ENCODE results near the gene FBXO48.

DNA sequence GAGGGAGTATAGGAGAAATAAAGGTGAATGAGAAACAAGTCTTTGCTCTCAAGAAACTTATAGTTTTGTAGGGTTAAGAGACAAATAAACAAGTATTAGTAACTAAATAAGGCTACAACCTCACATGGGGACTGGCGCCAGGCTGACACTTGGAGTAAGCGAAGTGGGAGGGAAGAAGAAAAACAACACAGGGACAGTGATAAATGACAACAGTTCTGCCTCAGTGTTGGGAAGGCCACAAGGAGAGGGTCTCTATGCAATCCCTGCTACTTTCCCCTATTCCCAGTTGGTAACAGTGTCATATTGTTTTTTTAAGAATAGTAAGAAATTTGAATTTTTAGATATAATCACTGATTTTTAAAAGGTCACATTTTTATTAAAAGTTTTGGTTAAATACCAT lies 4.3 kb upstream of the FBXO48 start:
- TF ChIP-seq, protein P1, sequence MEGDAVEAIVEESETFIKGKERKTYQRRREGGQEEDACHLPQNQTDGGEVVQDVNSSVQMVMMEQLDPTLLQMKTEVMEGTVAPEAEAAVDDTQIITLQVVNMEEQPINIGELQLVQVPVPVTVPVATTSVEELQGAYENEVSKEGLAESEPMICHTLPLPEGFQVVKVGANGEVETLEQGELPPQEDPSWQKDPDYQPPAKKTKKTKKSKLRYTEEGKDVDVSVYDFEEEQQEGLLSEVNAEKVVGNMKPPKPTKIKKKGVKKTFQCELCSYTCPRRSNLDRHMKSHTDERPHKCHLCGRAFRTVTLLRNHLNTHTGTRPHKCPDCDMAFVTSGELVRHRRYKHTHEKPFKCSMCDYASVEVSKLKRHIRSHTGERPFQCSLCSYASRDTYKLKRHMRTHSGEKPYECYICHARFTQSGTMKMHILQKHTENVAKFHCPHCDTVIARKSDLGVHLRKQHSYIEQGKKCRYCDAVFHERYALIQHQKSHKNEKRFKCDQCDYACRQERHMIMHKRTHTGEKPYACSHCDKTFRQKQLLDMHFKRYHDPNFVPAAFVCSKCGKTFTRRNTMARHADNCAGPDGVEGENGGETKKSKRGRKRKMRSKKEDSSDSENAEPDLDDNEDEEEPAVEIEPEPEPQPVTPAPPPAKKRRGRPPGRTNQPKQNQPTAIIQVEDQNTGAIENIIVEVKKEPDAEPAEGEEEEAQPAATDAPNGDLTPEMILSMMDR (conservative IDR thresholded peaks at IDR 0.05; ENCODE audit: low read length), result no peak
- TF ChIP-seq EZH2phosphoT487 (IDR thresholded peaks at IDR 0.05; ENCODE audit: borderline replicate concordance, low read depth, low read length), result no peak
